ENCODE results near the gene VWA8. TPM values are rescaled to one million over a fixed set of nuclear protein-coding genes. Genes with fewer than 3 reads are reported as not detected.

Gene VWA8
- polyA plus RNA-seq = 3.7 TPM

- no peaks in the 10 kb centered on the region for H3K36me3 Mint-ChIP-seq
- H3K4me3 Mint-ChIP-seq = peak within 1 kb of the TSS; percentile 86 to 97 (median 92)
- H3K27me3 Mint-ChIP-seq = peaks cover 7% of the 10 kb centered on the region
- no peaks in the 10 kb centered on the region for H3K9me3 Mint-ChIP-seq
- H3K4me1 Mint-ChIP-seq = peaks cover 14 to 28% (median 24%) of the 10 kb centered on the region in 3 donors
- peak within 1 kb of the TSS; percentile 61 to 96 (median 83) for H3K27ac Mint-ChIP-seq
Measured at GRCh38 chr13:41960637-41961465, at the start of gene VWA8. Gene VWA8, minus strand, starts transcription at chr13:41961109. Its CDS starts 94 bp downstream, at chr13:41961015.

GRCh38 chr13:42009057-42009456, 48.1 kb upstream of the VWA8 start:
- no peaks in the 10 kb centered on the region for H3K9me3 Mint-ChIP-seq
- H3K4me3 Mint-ChIP-seq = no peak overlapping the region
- H3K27ac Mint-ChIP-seq = no peak overlapping the region
- no peaks in the 10 kb centered on the region for H3K27me3 Mint-ChIP-seq
- no peaks in the 10 kb centered on the region for H3K4me1 Mint-ChIP-seq
- no peaks in the 10 kb centered on the region for H3K36me3 Mint-ChIP-seq

GRCh38 chr13:42007844-42008243, 46.9 kb upstream of the VWA8 start:
- no peaks in the 10 kb centered on the region for H3K4me1 Mint-ChIP-seq
- no peaks in the 10 kb centered on the region for H3K36me3 Mint-ChIP-seq
- no peaks in the 10 kb centered on the region for H3K9me3 Mint-ChIP-seq
- H3K4me3 Mint-ChIP-seq = no peak overlapping the region
- no peaks in the 10 kb centered on the region for H3K27me3 Mint-ChIP-seq
- H3K27ac Mint-ChIP-seq = no peak overlapping the region

GRCh38 chr13:42002066-42002465, 41.2 kb upstream of the VWA8 start:
- Mint-ChIP-seq H3K9me3 (no peaks in the 10 kb centered on the region), H3K27me3 (peaks cover 16% of the 10 kb centered on the region), H3K4me3 (no peak overlapping the region)

GRCh38 chr13:42001580-42001979, 40.7 kb upstream of the VWA8 start:
- Mint-ChIP-seq H3K4me3 (no peak overlapping the region), H3K27me3 (peaks cover 16% of the 10 kb centered on the region), H3K36me3 (no peaks in the 10 kb centered on the region), H3K4me1 (peaks cover 0 to 1% (median 0%) of the 10 kb centered on the region in 3 donors), H3K27ac (no peak overlapping the region), H3K9me3 (no peaks in the 10 kb centered on the region)

More at GRCh38 chr13:42002066-42002465, 41.2 kb upstream of the VWA8 start:
- Mint-ChIP-seq H3K4me1 (peaks cover 0 to 1% (median 0%) of the 10 kb centered on the region in 3 donors), H3K27ac (no peak overlapping the region), H3K36me3 (no peaks in the 10 kb centered on the region)

GRCh38 chr13:42000846-42001245, 39.9 kb upstream of the VWA8 start:
- Mint-ChIP-seq H3K27ac (no peak overlapping the region), H3K27me3 (peaks cover 16% of the 10 kb centered on the region), H3K36me3 (no peaks in the 10 kb centered on the region), H3K4me3 (no peak overlapping the region), H3K9me3 (no peaks in the 10 kb centered on the region), H3K4me1 (peaks cover 0 to 1% (median 0%) of the 10 kb centered on the region in 3 donors)

GRCh38 chr13:41997396-41997795, 36.5 kb upstream of the VWA8 start:
- peak overlapping the region in 1 of 4 donors; percentile 1 for H3K4me3 Mint-ChIP-seq
- H3K27me3 Mint-ChIP-seq = peaks cover 19% of the 10 kb centered on the region
- peaks cover 0 to 1% (median 0%) of the 10 kb centered on the region in 3 donors for H3K4me1 Mint-ChIP-seq
- no peaks in the 10 kb centered on the region for H3K9me3 Mint-ChIP-seq
- H3K36me3 Mint-ChIP-seq = no peaks in the 10 kb centered on the region
- no peak overlapping the region for H3K27ac Mint-ChIP-seq

GRCh38 chr13:41995946-41996345, 35.0 kb upstream of the VWA8 start:
- no peak overlapping the region for H3K4me3 Mint-ChIP-seq
- peaks cover 19% of the 10 kb centered on the region for H3K27me3 Mint-ChIP-seq
- no peak overlapping the region for H3K27ac Mint-ChIP-seq
- H3K4me1 Mint-ChIP-seq = no peaks in the 10 kb centered on the region
- H3K36me3 Mint-ChIP-seq = no peaks in the 10 kb centered on the region
- no peaks in the 10 kb centered on the region for H3K9me3 Mint-ChIP-seq

GRCh38 chr13:41995336-41995735, 34.4 kb upstream of the VWA8 start:
- peaks cover 2% of the 10 kb centered on the region for H3K36me3 Mint-ChIP-seq
- H3K27me3 Mint-ChIP-seq = peaks cover 23% of the 10 kb centered on the region
- H3K9me3 Mint-ChIP-seq = no peaks in the 10 kb centered on the region
- H3K4me1 Mint-ChIP-seq = no peaks in the 10 kb centered on the region
- no peak overlapping the region for H3K27ac Mint-ChIP-seq
- no peak overlapping the region for H3K4me3 Mint-ChIP-seq

- Mint-ChIP-seq H3K9me3 (no peaks in the 10 kb centered on the region), H3K27ac (no peak overlapping the region), H3K27me3 (peaks cover 20% of the 10 kb centered on the region), H3K4me1 (no peaks in the 10 kb centered on the region), H3K4me3 (no peak overlapping the region), H3K36me3 (peaks cover 2% of the 10 kb centered on the region)
Measured at GRCh38 chr13:41994696-41995095, 33.8 kb upstream of the VWA8 start.

GRCh38 chr13:41991936-41992335, 31.0 kb upstream of the VWA8 start:
- Mint-ChIP-seq H3K27me3 (peaks cover 12% of the 10 kb centered on the region), H3K4me3 (no peak overlapping the region), H3K27ac (no peak overlapping the region), H3K9me3 (no peaks in the 10 kb centered on the region), H3K36me3 (peaks cover 2% of the 10 kb centered on the region), H3K4me1 (no peaks in the 10 kb centered on the region)

- Mint-ChIP-seq H3K9me3 (no peaks in the 10 kb centered on the region), H3K4me1 (no peaks in the 10 kb centered on the region), H3K27me3 (peaks cover 16% of the 10 kb centered on the region), H3K27ac (no peak overlapping the region), H3K4me3 (no peak overlapping the region), H3K36me3 (peaks cover 2% of the 10 kb centered on the region)
Measured at GRCh38 chr13:41988244-41988643, 27.3 kb upstream of the VWA8 start.

- Mint-ChIP-seq H3K27me3 (peaks cover 18% of the 10 kb centered on the region), H3K9me3 (no peaks in the 10 kb centered on the region), H3K36me3 (peaks cover 2% of the 10 kb centered on the region), H3K4me1 (no peaks in the 10 kb centered on the region), H3K4me3 (no peak overlapping the region), H3K27ac (no peak overlapping the region)
Measured at GRCh38 chr13:41985788-41986508, 25.0 kb upstream of the VWA8 start.

GRCh38 chr13:41981951-41982715, 21.2 kb upstream of the VWA8 start:
- peaks cover 0 to 7% (median 3%) of the 10 kb centered on the region in 3 donors for H3K4me1 Mint-ChIP-seq
- no peaks in the 10 kb centered on the region for H3K9me3 Mint-ChIP-seq
- peaks cover 11% of the 10 kb centered on the region for H3K27me3 Mint-ChIP-seq
- no peak overlapping the region for H3K4me3 Mint-ChIP-seq
- H3K36me3 Mint-ChIP-seq = no peaks in the 10 kb centered on the region
- H3K27ac Mint-ChIP-seq = no peak overlapping the region

GRCh38 chr13:41978007-41978406, 17.1 kb upstream of the VWA8 start:
- H3K36me3 Mint-ChIP-seq = no peaks in the 10 kb centered on the region
- peaks cover 0 to 7% (median 4%) of the 10 kb centered on the region in 3 donors for H3K4me1 Mint-ChIP-seq
- H3K9me3 Mint-ChIP-seq = no peaks in the 10 kb centered on the region
- no peak overlapping the region for H3K27ac Mint-ChIP-seq
- no peak overlapping the region for H3K4me3 Mint-ChIP-seq
- peaks cover 1% of the 10 kb centered on the region for H3K27me3 Mint-ChIP-seq

Measured in IgD-negative memory B cell (primary cell).